Measurements from ENCODE around the gene CACNA2D3. TPM values are rescaled to one million over a fixed set of nuclear protein-coding genes. Genes with fewer than 3 reads are reported as not detected.

The CACNA2D3 gene
- total RNA-seq, 1 donor from 2014 or later = 6.3 TPM

GRCh38 chr3:54366007-54366750, 243.8 kb downstream of the CACNA2D3 start:
- no peak for DNase-seq (ENCODE audit: low spot score)

GRCh38 chr3:54366839-54367238, 244.5 kb downstream of the CACNA2D3 start:
- no peak for DNase-seq (ENCODE audit: low spot score)

GRCh38 chr3:54372232-54372631, 249.9 kb downstream of the CACNA2D3 start:
- DNase-seq (ENCODE audit: low spot score) = no peak

GRCh38 chr3:54374214-54374852, 252.0 kb downstream of the CACNA2D3 start:
- no peak for DNase-seq (ENCODE audit: low spot score)

- no peak for DNase-seq (ENCODE audit: low spot score)
These were observed 253.9 kb downstream of the CACNA2D3 start for GRCh38 chr3:54376142-54376807.

- no peak for DNase-seq (ENCODE audit: low spot score)
These were observed 254.7 kb downstream of the CACNA2D3 start for GRCh38 chr3:54376939-54377578.

GRCh38 chr3:54378184-54378583, 255.8 kb downstream of the CACNA2D3 start:
- DNase-seq (ENCODE audit: low spot score) = no peak

GRCh38 chr3:54384279-54384678, 261.9 kb downstream of the CACNA2D3 start:
- DNase-seq (ENCODE audit: low spot score) = no peak

- no peak for DNase-seq (ENCODE audit: low spot score)
These were observed 268.2 kb downstream of the CACNA2D3 start for GRCh38 chr3:54390582-54390981.

- no peak for DNase-seq (ENCODE audit: low spot score)
These were observed 270.8 kb downstream of the CACNA2D3 start for GRCh38 chr3:54393150-54393549.

GRCh38 chr3:54408328-54408727, 286.0 kb downstream of the CACNA2D3 start:
- DNase-seq (ENCODE audit: low spot score) = no peak

GRCh38 chr3:54421943-54422342, 299.6 kb downstream of the CACNA2D3 start:
- DNase-seq (ENCODE audit: low spot score) = no peak

- no peak for DNase-seq (ENCODE audit: low spot score)
These were observed 301.9 kb downstream of the CACNA2D3 start for GRCh38 chr3:54424292-54424691.

GRCh38 chr3:54426381-54426780, 304.0 kb downstream of the CACNA2D3 start:
- no peak for DNase-seq (ENCODE audit: low spot score)

- DNase-seq (ENCODE audit: low spot score) = no peak
These were observed 305.1 kb downstream of the CACNA2D3 start for GRCh38 chr3:54427501-54427900.

GRCh38 chr3:54427941-54428871, 305.9 kb downstream of the CACNA2D3 start:
- peak; percentile 70 for DNase-seq (ENCODE audit: low spot score)

GRCh38 chr3:54432975-54433374, 310.6 kb downstream of the CACNA2D3 start:
- no peak for DNase-seq (ENCODE audit: low spot score)

GRCh38 chr3:54433846-54434245, 311.5 kb downstream of the CACNA2D3 start:
- DNase-seq (ENCODE audit: low spot score) = no peak

GRCh38 chr3:54434756-54435155, 312.4 kb downstream of the CACNA2D3 start:
- DNase-seq (ENCODE audit: low spot score) = peak; percentile 81

- DNase-seq (ENCODE audit: low spot score) = no peak
These were observed 314.9 kb downstream of the CACNA2D3 start for GRCh38 chr3:54437271-54437670.

- DNase-seq (ENCODE audit: low spot score) = no peak
These were observed 321.3 kb downstream of the CACNA2D3 start for GRCh38 chr3:54443561-54444161.
